Keratinocyte (primary cell): Measurements from ENCODE around the gene SNX3. TPM values are rescaled to one million over a fixed set of nuclear protein-coding genes. Genes with fewer than 3 reads are reported as not detected.

Experiments used
- DNase-seq: peaks from one replicate; pipeline ENCODE4 v3.0.0-alpha.2; 2011; ENCODE audit warnings: low read depth, missing footprints, low spot score
- FAIRE-seq: peaks from 2 replicates; lab custom pipeline; 2011; peaks lifted over from hg19 to GRCh38; lab: Jason Lieb, UNC
- H2AFZ ChIP-seq: 2 replicates; pipeline ENCODE4 v1.6.0; 2012; ENCODE audit warnings: low read length, control low read depth, inconsistent platforms; ENCODE audit not compliant: control insufficient read depth
- H3K27ac ChIP-seq: 2 replicates; pipeline ENCODE4 v1.5.1; 2011; ENCODE audit warnings: low read length; ENCODE audit not compliant: control insufficient read depth, insufficient read depth
- H3K27me3 ChIP-seq: 3 replicates; pipeline ENCODE4 v1.6.0; 2011; ENCODE audit warnings: low read length; ENCODE audit not compliant: control insufficient read depth, insufficient read depth; ENCODE audit errors: extremely low read depth
- H3K36me3 ChIP-seq, 2 experiments: 2 replicates in 1 of 2; 3 replicates in 1 of 2; pipeline ENCODE4 v1.5.1; 2011; ENCODE audit warnings: low read length in 2 of 2, mild to moderate bottlenecking in 1 of 2; ENCODE audit not compliant: control insufficient read depth in 2 of 2, insufficient read depth in 2 of 2; ENCODE audit errors: extremely low read depth in 1 of 2
- H3K4me1 ChIP-seq: 3 replicates; pipeline ENCODE4 v1.5.1; 2011; ENCODE audit warnings: low read length; ENCODE audit not compliant: control insufficient read depth, insufficient read depth; ENCODE audit errors: extremely low read depth
- H3K4me2 ChIP-seq: 3 replicates; pipeline ENCODE4 v1.6.0; 2011; ENCODE audit warnings: low read depth, low read length; ENCODE audit not compliant: control insufficient read depth, insufficient read depth; ENCODE audit errors: extremely low read depth
- H3K4me3 ChIP-seq, 3 experiments: fragments of 200-600 bp in 1 of 3; sonication (generic) in 1 of 3; 2 replicates in 2 of 3; 3 replicates in 1 of 3; pipeline ENCODE4 v1.5.1; 2011 to 2016; ENCODE audit warnings: low read length in 3 of 3, mild to moderate bottlenecking in 3 of 3, control low read depth in 2 of 3, inconsistent platforms in 1 of 3, low read depth in 1 of 3, mixed read lengths in 1 of 3, mixed run types in 1 of 3, moderate library complexity in 1 of 3; ENCODE audit not compliant: control insufficient read depth in 2 of 3, insufficient read depth in 2 of 3; ENCODE audit errors: extremely low read depth in 1 of 3
- H3K79me2 ChIP-seq: 2 replicates; pipeline ENCODE4 v1.6.0; 2012; ENCODE audit warnings: low read length; ENCODE audit not compliant: control insufficient read depth, insufficient read depth
- H3K9ac ChIP-seq: 3 replicates; pipeline ENCODE4 v1.6.0; 2011; ENCODE audit warnings: low read length; ENCODE audit not compliant: control insufficient read depth, insufficient read depth; ENCODE audit errors: extremely low read depth
- H3K9me1 ChIP-seq: 3 replicates; pipeline ENCODE4 v1.6.0; 2011; ENCODE audit warnings: low read length; ENCODE audit not compliant: control insufficient read depth, insufficient read depth; ENCODE audit errors: extremely low read depth
- H3K9me3 ChIP-seq: 2 replicates; pipeline ENCODE4 v1.5.1; 2012; ENCODE audit warnings: low read depth, low read length; ENCODE audit not compliant: control insufficient read depth
- H4K20me1 ChIP-seq: 3 replicates; pipeline ENCODE4 v1.6.0; 2011; ENCODE audit warnings: low read length; ENCODE audit not compliant: control insufficient read depth, insufficient read depth; ENCODE audit errors: extremely low read depth
- CTCF ChIP-seq, 3 experiments: IDR thresholded peaks in 1 of 3; conservative IDR thresholded peaks in 1 of 3; optimal IDR thresholded peaks in 1 of 3; 2 replicates in 2 of 3; 3 replicates in 1 of 3; pipeline versions ENCODE3 to v1.5.1; 2011; ENCODE audit warnings: low read length in 3 of 3, mild to moderate bottlenecking in 3 of 3, moderate library complexity in 2 of 3, control low read depth in 1 of 3, inconsistent platforms in 1 of 3; ENCODE audit not compliant: insufficient read depth in 2 of 3; ENCODE audit errors: extremely low read depth in 1 of 3
- EZH2 ChIP-seq: IDR thresholded peaks from one replicate; pipeline ENCODE4 v1.6.1; 2012; ENCODE audit warnings: inconsistent platforms, mild to moderate bottlenecking, low read length, moderate library complexity
- dilution Hi-C: fragments of 300-500 bp; cut with MboI; formaldehyde crosslinking; loops from one replicate; pipeline ENCODE4 v1.7.0; 2020; ENCODE audit warnings: low sequenced_read_pairs; ENCODE audit not compliant: extremely low pct_ligation_motif_present
- polyA plus RNA-seq, 5 experiments: library from polyadenylated mRNA; depleted of rRNA in 3 of 5; stranded (reverse) in 3 of 5; stranded (forward) in 1 of 5; unstranded in 1 of 5; fragments of >200 nt; gene quantifications; 1 replicate in 1 of 5; 2 replicates in 3 of 5; 3 replicates in 1 of 5; pipeline versions ENCODE4 v1.2.1 to v1.2.3, GENCODE V29; 2011 to 2012; ENCODE audit warnings: missing spikeins in 2 of 5, low read depth in 1 of 5, low replicate concordance in 1 of 5

Gene SNX3
- polyA plus RNA-seq, 1 donor (not counting 4 experiments of a cell fraction or from before 2014, with no cell fraction given), result 460 TPM

DNA sequence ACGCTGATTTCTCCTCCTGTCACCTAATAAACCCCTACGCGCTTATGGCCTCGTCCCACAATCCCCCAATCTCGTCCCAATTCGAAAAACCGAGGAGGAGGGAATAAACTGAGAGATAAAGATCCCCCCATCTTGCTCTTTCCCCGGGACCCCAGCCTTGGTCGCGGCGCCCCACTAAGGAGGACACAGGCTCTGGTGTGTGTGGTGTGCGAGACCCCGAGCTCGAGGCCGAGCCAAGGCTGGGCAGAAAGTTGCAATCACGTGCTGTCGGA lies 96.4 kb downstream of the SNX3 start:
- no peaks in the 10 kb centered on the region for H4K20me1 ChIP-seq
- H3K4me2 ChIP-seq, result peak overlapping the region; percentile 39
- H3K4me3 ChIP-seq, result peak overlapping the region in 1 of 3 experiments; percentile 5
- TF ChIP-seq CTCF (optimal IDR thresholded peaks at IDR 0.05 in 1 of 3, IDR thresholded peaks at IDR 0.05 in 1 of 3, conservative IDR thresholded peaks at IDR 0.05 in 1 of 3; ENCODE audit: extremely low read depth in 1 of 3, insufficient read depth in 2 of 3, low read length in 3 of 3) (no peak), EZH2 (peak; percentile 27)
- no peaks in the 10 kb centered on the region for H3K9me3 ChIP-seq
- no peaks in the 10 kb centered on the region for H3K79me2 ChIP-seq
- peaks cover 95% of the 10 kb centered on the region for H3K27me3 ChIP-seq
- no peak overlapping the region for H3K27ac ChIP-seq
- H2AFZ ChIP-seq, result no peak overlapping the region
- no peaks in the 10 kb centered on the region for H3K36me3 ChIP-seq
- H3K9me1 ChIP-seq, result no peaks in the 10 kb centered on the region
- dilution Hi-C loops, result no loop called here
- H3K9ac ChIP-seq, result no peak overlapping the region
- H3K4me1 ChIP-seq, result peaks cover 33% of the 10 kb centered on the region
- FAIRE-seq, result no peak
- DNase-seq, result no peak

- DNase-seq (no peak), FAIRE-seq (peak; percentile 5)
- Histone ChIP-seq H3K9me1 (no peaks in the 10 kb centered on the region), H3K4me2 (peak overlapping the region; percentile 58), H2AFZ (no peak overlapping the region), H3K4me1 (peaks cover 30% of the 10 kb centered on the region), H3K9ac (no peak overlapping the region), H3K27ac (no peak overlapping the region), H4K20me1 (no peaks in the 10 kb centered on the region), H3K27me3 (peaks cover 94% of the 10 kb centered on the region), H3K4me3 (peak overlapping the region in 1 of 3 experiments; percentile 16), H3K79me2 (no peaks in the 10 kb centered on the region), H3K36me3 (no peaks in the 10 kb centered on the region), H3K9me3 (no peaks in the 10 kb centered on the region)
- TF ChIP-seq EZH2, result peak; percentile 73
- no peak for TF ChIP-seq CTCF (optimal IDR thresholded peaks at IDR 0.05 in 1 of 3, IDR thresholded peaks at IDR 0.05 in 1 of 3, conservative IDR thresholded peaks at IDR 0.05 in 1 of 3; ENCODE audit: extremely low read depth in 1 of 3, insufficient read depth in 2 of 3, low read length in 3 of 3)
- dilution Hi-C loops, result no loop called here
Measured at GRCh38 chr6:108163644-108164542, 96.9 kb downstream of the SNX3 start.
